HG03060 (cell line): ENCODE measurements around the gene RIN3.

Source experiments
- ATAC-seq: cut with Tn5 transposase; IDR thresholded peaks from one replicate; pipeline ENCODE4 v1.9.1; 2021; ENCODE audit warnings: low read depth, moderate number of reproducible peaks; ENCODE audit not compliant: unreplicated experiment

Gene RIN3

DNA sequence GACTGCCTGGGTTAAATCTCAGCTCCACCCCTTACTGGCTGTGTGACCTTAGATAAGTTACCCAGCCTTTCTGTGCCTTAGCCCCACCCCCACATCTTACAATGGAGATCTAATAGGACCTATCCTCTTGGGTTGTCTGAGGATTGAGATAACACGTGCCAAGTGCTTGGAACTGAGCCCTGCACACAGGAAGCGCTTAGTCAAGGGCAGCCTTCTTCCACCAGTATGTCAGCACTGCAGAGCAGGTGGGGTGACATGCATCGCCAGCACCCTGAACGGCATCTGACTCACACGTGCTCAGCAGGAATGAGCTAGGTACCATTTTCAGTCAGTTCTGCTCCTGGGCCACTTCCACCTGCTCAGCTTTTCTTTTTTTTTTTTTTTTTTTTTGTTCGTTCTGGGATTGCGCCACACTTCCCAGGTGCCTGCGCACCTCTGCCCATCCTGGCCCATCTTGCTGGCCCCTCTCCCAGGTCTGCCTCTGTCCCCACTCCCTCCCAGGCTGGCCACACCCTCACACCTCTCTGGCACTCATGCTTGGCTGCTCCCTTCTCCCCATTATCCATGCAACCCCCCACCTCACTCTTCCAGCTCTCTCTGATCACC lies 215.3 kb downstream of the RIN3 start:
- no peak for ATAC-seq

- peak; percentile 59 for ATAC-seq
These were observed 216.2 kb downstream of the RIN3 start for GRCh38 chr14:92729634-92730358.

GRCh38 chr14:92731622-92732115 lies 218.1 kb downstream of the RIN3 start:
- no peak for ATAC-seq

DNA sequence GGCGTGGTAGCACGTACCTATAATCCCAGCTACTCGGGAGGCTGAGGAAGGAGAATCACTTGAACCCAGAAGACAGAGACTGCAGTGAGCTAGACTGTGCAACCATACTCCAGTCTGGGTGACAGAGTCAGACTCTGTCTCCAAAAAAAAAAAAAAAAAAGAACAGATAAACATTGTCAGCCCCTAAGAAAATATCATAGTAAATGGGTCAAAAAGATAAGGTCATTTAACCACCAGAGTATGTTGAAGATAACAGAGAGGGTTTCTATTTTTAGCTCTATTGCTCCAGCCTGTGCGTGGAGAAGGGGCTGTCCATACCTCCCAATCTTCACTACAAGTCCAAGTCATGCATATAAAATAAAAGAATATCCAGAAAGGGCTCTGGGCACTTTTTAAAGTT lies 219.4 kb downstream of the RIN3 start:
- ATAC-seq = no peak

- ATAC-seq = no peak
These were observed 221.0 kb downstream of the RIN3 start for GRCh38 chr14:92734618-92735017.

- no peak for ATAC-seq
These were observed 221.8 kb downstream of the RIN3 start for GRCh38 chr14:92735344-92735743.

- no peak for ATAC-seq
These were observed 223.6 kb downstream of the RIN3 start for GRCh38 chr14:92737206-92737605.

GRCh38 chr14:92737619-92738188 lies 224.1 kb downstream of the RIN3 start:
- ATAC-seq = no peak
